Posterior vena cava (tissue), 2 donors: ENCODE data around the gene KATNB1. TPM values are rescaled to one million over a fixed set of nuclear protein-coding genes. Genes with fewer than 3 reads are reported as not detected.

Experiments used
- DNase-seq: peaks from one replicate; pipeline ENCODE4 v3.0.0-alpha.2; 2020; ENCODE audit warnings: low spot score
- intact Hi-C, 2 donors: fragments of 100-400 bp; cut with DNase I; formaldehyde crosslinking; loops; one replicate each; pipeline versions ENCODE4 v1.14.1 to v1.14.2; 2022 to 2023
- total RNA-seq, 2 donors: library from RNA; stranded (reverse); fragmentation: NEBNext Ultra II Directional; extraction: Animal tissue kit (Norgen Biotek cat#: 25700); gene quantifications; one replicate each; pipeline ENCODE4 v1.2.1, GENCODE V29; 2021
- donor health status: DM: yes; HTN: yes; CAD: no.
- donor health status: DM: yes; HTN: yes; CAD: no.

KATNB1 gene
- total RNA-seq, 2 donors from 2014 or later, result 9.1 to 12.8 TPM

GRCh38 chr16:57761301-57761700, 25.7 kb downstream of the KATNB1 start:
- DNase-seq, result no peak
- intact Hi-C loops, result loop anchor here in 1 of 2 donors (10.0 kb wide), 1 partner anchor 234 kb away; no protein-coding TSS in a partner anchor

- no peak for DNase-seq
- intact Hi-C loops, result loop anchor here in 1 of 2 donors (10.0 kb wide), 1 partner anchor 233 kb away; no protein-coding TSS in a partner anchor
Observed at GRCh38 chr16:57761957-57762356, 26.4 kb downstream of the KATNB1 start.

DNA sequence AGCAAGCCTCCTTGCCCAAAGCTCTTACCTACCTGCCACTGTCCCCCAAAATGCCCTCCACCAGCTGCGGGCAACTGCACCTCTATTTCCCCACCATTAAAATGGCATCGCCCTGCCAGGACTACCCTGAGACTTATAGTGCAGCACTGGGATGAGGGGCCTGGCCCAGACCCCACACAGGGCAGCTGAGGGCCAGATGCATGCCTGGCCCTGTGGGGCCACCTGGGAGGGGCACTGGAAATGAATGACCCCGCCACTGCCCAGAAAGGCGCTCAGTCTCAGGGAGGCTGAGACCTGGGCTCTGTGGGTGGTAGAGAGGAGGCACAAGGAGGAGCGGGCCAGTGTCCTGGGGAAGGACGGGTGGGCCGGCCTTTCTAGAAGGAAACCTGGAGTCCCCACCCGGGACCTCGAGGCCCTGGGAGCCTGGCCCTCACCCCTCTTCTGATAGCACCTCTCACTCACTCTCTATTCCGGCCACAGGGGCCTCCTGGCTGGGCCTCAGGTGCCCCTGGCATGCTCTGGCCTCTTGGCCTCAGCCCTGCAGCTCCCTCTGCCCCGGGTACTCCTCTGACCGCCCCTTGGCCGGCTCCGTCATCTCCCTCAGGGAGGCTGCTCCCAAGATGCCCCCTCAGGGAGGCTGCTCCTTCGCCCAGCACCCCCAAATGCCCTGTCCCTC, 26.9 kb downstream of the KATNB1 start:
- intact Hi-C loops, result loop anchor here in 1 of 2 donors (10.0 kb wide), 1 partner anchor 232 kb away; no protein-coding TSS in a partner anchor
- no peak for DNase-seq

- DNase-seq, result no peak
- intact Hi-C loops, result loop anchor here in 1 of 2 donors (10.0 kb wide), 1 partner anchor 231 kb away; no protein-coding TSS in a partner anchor
Observed at GRCh38 chr16:57763285-57764005, 27.9 kb downstream of the KATNB1 start.

GRCh38 chr16:57764006-57764340, 28.4 kb downstream of the KATNB1 start:
- intact Hi-C loops, result loop anchor here in 1 of 2 donors (10.0 kb wide), 1 partner anchor 231 kb away; no protein-coding TSS in a partner anchor
- DNase-seq, result no peak

DNA sequence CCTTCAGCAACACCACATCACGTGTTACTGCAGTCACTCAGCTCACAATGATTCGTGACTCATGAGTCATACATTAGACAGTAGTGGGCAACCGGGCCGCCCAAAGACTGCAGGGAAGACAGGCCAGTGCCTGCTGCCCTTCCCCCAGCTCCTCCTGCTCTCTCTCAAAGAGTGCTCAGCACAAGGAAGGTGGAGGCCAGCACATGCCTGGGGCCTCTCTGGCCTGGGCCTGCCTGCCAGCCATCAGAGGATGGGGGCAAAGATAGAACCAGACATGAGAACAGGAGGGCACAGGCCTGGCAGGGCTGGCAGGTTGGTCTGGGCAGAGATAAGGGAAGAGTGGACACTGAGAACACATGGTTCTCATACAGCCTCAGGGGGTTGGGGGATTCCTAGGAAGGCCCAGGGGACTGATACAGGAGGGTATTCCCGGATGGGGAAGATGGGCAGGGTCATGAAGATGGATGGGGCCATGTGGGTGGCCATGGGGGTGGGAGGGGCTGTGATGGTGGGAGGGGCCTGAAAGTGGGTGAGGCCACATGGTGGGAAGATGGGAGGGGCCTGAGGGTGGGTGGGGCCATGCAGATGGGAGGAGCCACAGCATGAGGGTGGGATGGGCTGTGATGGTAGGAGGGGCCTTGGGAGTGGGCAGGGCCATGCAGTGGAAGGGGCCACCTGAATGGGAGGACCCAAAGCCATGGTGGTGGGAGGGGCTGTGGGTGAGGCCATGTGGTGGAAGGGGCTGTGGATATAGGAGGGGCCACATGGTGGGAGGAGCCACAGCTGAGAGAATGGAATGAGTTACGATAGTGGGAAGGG, 29.0 kb downstream of the KATNB1 start:
- intact Hi-C loops, result loop anchor here in 1 of 2 donors (10.0 kb wide), 1 partner anchor 230 kb away; no protein-coding TSS in a partner anchor
- no peak for DNase-seq

DNA sequence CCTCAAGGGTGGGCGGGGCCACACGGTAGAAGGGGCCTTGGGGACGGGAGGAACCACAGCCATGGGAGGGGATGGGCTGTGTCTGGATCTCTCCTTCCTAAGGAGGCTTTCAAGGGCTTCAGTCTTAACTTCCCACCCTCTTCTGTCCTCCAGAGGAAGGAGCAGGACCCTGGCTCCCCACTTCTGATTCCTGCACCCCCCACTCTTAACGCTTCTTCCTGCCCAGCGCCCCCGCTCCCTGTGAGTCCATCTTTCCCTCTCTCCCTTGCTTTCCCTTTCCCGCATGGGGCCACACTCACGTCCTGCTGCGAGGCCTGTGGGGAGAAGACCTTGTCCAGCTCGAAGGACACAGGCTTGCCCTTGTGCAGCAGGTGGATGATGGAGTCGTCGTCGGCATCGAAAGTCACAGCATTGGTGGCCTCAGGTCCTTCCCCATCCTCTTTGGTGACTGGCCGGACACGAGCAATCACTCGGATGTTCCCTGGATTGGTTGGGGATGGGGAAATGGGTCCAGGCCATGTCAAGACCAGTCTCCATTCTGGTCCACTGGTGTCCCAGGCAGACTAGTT, 29.7 kb downstream of the KATNB1 start:
- no peak for DNase-seq
- intact Hi-C loops, result loop anchor here in 1 of 2 donors (10.0 kb wide), 1 partner anchor 230 kb away; no protein-coding TSS in a partner anchor

DNA sequence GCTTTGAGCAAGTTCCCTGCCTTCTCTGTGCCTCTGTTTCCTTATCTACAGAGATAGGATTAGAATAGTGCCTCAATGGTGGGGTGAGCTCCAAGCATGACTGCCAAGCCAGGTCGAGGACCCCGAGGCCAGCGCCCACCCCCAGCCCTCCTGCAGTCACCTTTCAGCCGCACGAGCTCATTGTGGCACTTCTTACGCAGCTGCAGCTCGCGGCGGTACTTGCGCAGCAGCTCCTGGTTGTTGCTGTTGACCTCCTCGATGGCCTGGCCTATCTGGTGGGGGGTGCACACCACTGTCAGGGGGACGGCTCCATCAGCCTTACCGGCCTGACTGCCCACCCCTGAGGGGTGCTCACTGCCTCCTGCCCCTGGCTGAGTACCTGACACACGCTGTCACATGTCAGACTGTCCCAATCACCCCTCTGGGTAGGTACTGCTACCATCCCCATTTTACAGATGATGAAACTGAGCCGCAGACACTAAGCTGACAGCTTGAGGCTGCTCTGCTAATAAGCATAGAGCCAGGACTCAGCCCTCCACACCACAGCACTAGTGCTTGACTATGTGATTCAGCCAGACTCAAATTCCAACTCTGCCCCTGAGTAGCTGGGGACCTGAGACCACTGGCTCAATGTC, 31.3 kb downstream of the KATNB1 start:
- DNase-seq, result no peak
- intact Hi-C loops, result loop anchor here in 1 of 2 donors (10.0 kb wide), 1 partner anchor 228 kb away; no protein-coding TSS in a partner anchor

- intact Hi-C loops, result loop anchor here in 1 of 2 donors (10.0 kb wide), 1 partner anchor 225 kb away; no protein-coding TSS in a partner anchor
- DNase-seq, result no peak
Observed at GRCh38 chr16:57769541-57770145, 34.1 kb downstream of the KATNB1 start.

GRCh38 chr16:57770361-57770760, 34.8 kb downstream of the KATNB1 start:
- no peak for DNase-seq
- intact Hi-C loops, result no loop called here

GRCh38 chr16:57771141-57771785, 35.7 kb downstream of the KATNB1 start:
- DNase-seq, result no peak
- intact Hi-C loops, result no loop called here

- intact Hi-C loops, result no loop called here
- DNase-seq, result no peak
Observed at GRCh38 chr16:57773019-57773418, 37.4 kb downstream of the KATNB1 start.

GRCh38 chr16:57773655-57774295, 38.2 kb downstream of the KATNB1 start:
- intact Hi-C loops, result no loop called here

DNA sequence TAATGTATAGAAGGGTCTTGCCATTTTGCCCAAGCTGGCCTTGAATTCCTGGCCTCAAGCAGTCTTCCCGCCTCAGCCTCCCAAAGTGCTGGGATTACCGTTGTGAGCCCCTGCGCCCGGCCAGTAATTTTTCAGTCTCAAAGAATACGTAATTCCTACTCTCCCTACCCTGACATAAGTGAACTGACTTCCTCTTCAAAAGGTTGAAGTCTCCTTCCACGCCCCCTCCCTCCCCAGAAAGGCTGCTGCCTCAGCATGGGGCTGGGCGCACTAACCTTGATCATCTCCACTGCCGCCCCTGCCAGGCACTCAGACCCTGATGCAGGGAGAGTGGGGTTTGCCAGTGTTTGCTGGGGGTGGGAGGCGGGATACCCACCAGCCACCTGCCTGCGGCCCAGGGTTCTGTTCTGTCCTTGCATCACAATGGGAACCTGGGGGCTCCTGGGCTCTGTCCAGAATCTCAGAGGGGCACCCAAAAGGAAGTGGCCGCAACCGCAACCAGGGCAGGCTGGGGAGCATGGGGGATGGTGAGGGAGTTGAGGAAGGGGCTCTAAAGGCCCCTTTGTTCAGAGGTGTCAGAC, 39.2 kb downstream of the KATNB1 start:
- DNase-seq, result no peak
- intact Hi-C loops, result no loop called here

More at GRCh38 chr16:57773655-57774295, 38.2 kb downstream of the KATNB1 start:
- no peak for DNase-seq

DNA sequence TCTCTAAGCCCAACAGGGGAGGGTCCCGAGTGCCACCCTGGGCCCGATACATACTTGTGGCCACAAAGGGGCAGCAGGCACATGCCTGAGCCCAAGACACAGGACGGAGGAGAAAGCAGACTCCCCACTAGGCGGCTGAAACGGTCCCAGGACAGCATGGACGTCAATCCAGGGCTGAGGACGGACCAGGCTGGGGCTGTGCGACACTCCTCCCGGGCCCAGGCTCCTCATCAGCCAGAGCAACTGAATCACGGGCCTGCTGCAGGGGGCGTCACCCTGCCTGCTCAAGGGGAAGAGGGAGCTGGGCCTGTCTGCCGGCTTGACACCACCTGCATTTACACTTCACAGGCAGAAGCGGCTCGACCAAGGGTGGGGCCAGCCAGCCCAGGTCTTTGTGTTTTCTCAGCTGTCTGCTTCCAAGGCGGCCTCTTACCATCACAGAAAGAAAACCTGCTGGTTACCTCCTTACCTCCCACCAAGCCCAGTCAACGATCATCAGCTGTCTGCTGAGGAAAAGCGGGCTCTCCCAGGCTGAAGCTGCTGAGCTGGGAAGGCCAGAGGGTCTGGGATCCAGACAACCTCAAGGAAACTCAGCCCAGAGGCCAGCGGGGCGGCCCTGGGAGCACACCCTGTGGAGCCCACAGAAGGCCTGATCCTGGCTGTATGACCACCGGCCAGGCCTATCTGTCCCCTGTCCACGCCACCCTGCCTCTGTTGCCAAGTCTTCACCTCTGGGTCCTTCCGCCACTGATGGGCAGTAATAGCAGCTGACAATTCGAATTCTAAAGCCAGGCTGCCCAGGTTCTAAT, 40.3 kb downstream of the KATNB1 start:
- intact Hi-C loops, result no loop called here

GRCh38 chr16:57778658-57779057, 43.1 kb downstream of the KATNB1 start:
- DNase-seq, result no peak
- intact Hi-C loops, result no loop called here

More for the DNA sequence above, 40.3 kb downstream of the KATNB1 start:
- DNase-seq, result no peak
